IPS-18a (cell line): ENCODE results near the gene LONRF2.

Experiments used
- H3K27ac ChIP-seq: one replicate; pipeline ENCODE4 v1.5.1; 2013; ENCODE audit warnings: low read length
- H3K27me3 ChIP-seq: one replicate; pipeline ENCODE4 v1.6.1; 2013; ENCODE audit warnings: mild to moderate bottlenecking, low read length; ENCODE audit not compliant: control insufficient read depth, insufficient read depth
- H3K36me3 ChIP-seq: one replicate; pipeline ENCODE4 v1.6.1; 2013; ENCODE audit warnings: low read depth, low read length; ENCODE audit not compliant: control insufficient read depth
- H3K4me1 ChIP-seq: one replicate; pipeline ENCODE4 v1.6.1; 2013; ENCODE audit warnings: low read depth, low read length; ENCODE audit not compliant: control insufficient read depth
- H3K4me3 ChIP-seq: one replicate; pipeline ENCODE4 v1.5.1; 2013; ENCODE audit warnings: low read length
- H3K9ac ChIP-seq: one replicate; pipeline ENCODE4 v1.6.1; 2013; ENCODE audit warnings: mild to moderate bottlenecking, low read length, moderate library complexity
- H3K9me3 ChIP-seq: one replicate; pipeline ENCODE4 v1.6.1; 2013; ENCODE audit warnings: low read depth, low read length; ENCODE audit not compliant: control insufficient read depth

LONRF2 gene

GRCh38 chr2:100239486-100240210, 82.7 kb downstream of the LONRF2 start:
- H3K27ac ChIP-seq: no peak overlapping the region
- no peaks in the 10 kb centered on the region for H3K9me3 ChIP-seq
- H3K4me3 ChIP-seq: no peak overlapping the region
- peaks cover 4% of the 10 kb centered on the region for H3K27me3 ChIP-seq
- no peak overlapping the region for H3K9ac ChIP-seq
- H3K4me1 ChIP-seq: peaks cover 8% of the 10 kb centered on the region
- no peaks in the 10 kb centered on the region for H3K36me3 ChIP-seq

- Histone ChIP-seq H3K27ac (no peak overlapping the region), H3K4me3 (no peak overlapping the region), H3K36me3 (no peaks in the 10 kb centered on the region), H3K4me1 (peaks cover 8% of the 10 kb centered on the region), H3K9me3 (no peaks in the 10 kb centered on the region), H3K27me3 (peaks cover 4% of the 10 kb centered on the region), H3K9ac (no peak overlapping the region)
These were observed 83.8 kb downstream of the LONRF2 start for GRCh38 chr2:100238471-100238870.

GRCh38 chr2:100237770-100238169, 84.5 kb downstream of the LONRF2 start:
- Histone ChIP-seq H3K27ac (no peak overlapping the region), H3K4me3 (no peak overlapping the region), H3K9me3 (no peaks in the 10 kb centered on the region), H3K36me3 (no peaks in the 10 kb centered on the region), H3K27me3 (peaks cover 4% of the 10 kb centered on the region), H3K9ac (no peak overlapping the region), H3K4me1 (peaks cover 8% of the 10 kb centered on the region)

GRCh38 chr2:100237163-100237562, 85.1 kb downstream of the LONRF2 start:
- no peak overlapping the region for H3K4me3 ChIP-seq
- peaks cover 4% of the 10 kb centered on the region for H3K27me3 ChIP-seq
- no peaks in the 10 kb centered on the region for H3K9me3 ChIP-seq
- no peak overlapping the region for H3K27ac ChIP-seq
- peaks cover 8% of the 10 kb centered on the region for H3K4me1 ChIP-seq
- no peaks in the 10 kb centered on the region for H3K36me3 ChIP-seq
- H3K9ac ChIP-seq: no peak overlapping the region

- Histone ChIP-seq H3K9ac (no peak overlapping the region), H3K27ac (no peak overlapping the region), H3K4me1 (peaks cover 8% of the 10 kb centered on the region), H3K9me3 (no peaks in the 10 kb centered on the region), H3K36me3 (no peaks in the 10 kb centered on the region), H3K4me3 (no peak overlapping the region), H3K27me3 (peaks cover 4% of the 10 kb centered on the region)
These were observed 86.1 kb downstream of the LONRF2 start for GRCh38 chr2:100236166-100236565.

GRCh38 chr2:100235581-100235980, 86.7 kb downstream of the LONRF2 start:
- Histone ChIP-seq H3K9ac (no peak overlapping the region), H3K27ac (no peak overlapping the region), H3K4me3 (no peak overlapping the region)

GRCh38 chr2:100235098-100235497, 87.2 kb downstream of the LONRF2 start:
- H3K4me1 ChIP-seq: peaks cover 8% of the 10 kb centered on the region
- no peaks in the 10 kb centered on the region for H3K27me3 ChIP-seq
- no peak overlapping the region for H3K4me3 ChIP-seq
- no peaks in the 10 kb centered on the region for H3K36me3 ChIP-seq
- H3K9me3 ChIP-seq: no peaks in the 10 kb centered on the region
- no peak overlapping the region for H3K27ac ChIP-seq
- no peak overlapping the region for H3K9ac ChIP-seq

More at GRCh38 chr2:100235581-100235980, 86.7 kb downstream of the LONRF2 start:
- no peaks in the 10 kb centered on the region for H3K27me3 ChIP-seq
- no peaks in the 10 kb centered on the region for H3K36me3 ChIP-seq
- H3K9me3 ChIP-seq: no peaks in the 10 kb centered on the region
- H3K4me1 ChIP-seq: peaks cover 8% of the 10 kb centered on the region

GRCh38 chr2:100234141-100234540, 88.2 kb downstream of the LONRF2 start:
- Histone ChIP-seq H3K9ac (no peak overlapping the region), H3K4me3 (no peak overlapping the region), H3K36me3 (no peaks in the 10 kb centered on the region), H3K9me3 (no peaks in the 10 kb centered on the region), H3K27ac (no peak overlapping the region), H3K27me3 (no peaks in the 10 kb centered on the region), H3K4me1 (peaks cover 4% of the 10 kb centered on the region)

GRCh38 chr2:100233061-100233460, 89.2 kb downstream of the LONRF2 start:
- Histone ChIP-seq H3K9ac (no peak overlapping the region), H3K4me1 (no peaks in the 10 kb centered on the region), H3K27ac (no peak overlapping the region), H3K9me3 (no peaks in the 10 kb centered on the region), H3K36me3 (no peaks in the 10 kb centered on the region), H3K4me3 (no peak overlapping the region), H3K27me3 (no peaks in the 10 kb centered on the region)

GRCh38 chr2:100230754-100231153, 91.5 kb downstream of the LONRF2 start:
- Histone ChIP-seq H3K36me3 (no peaks in the 10 kb centered on the region), H3K27me3 (no peaks in the 10 kb centered on the region), H3K4me1 (no peaks in the 10 kb centered on the region), H3K9ac (no peak overlapping the region), H3K27ac (no peak overlapping the region), H3K4me3 (no peak overlapping the region), H3K9me3 (no peaks in the 10 kb centered on the region)

- H3K9ac ChIP-seq: no peak overlapping the region
- no peaks in the 10 kb centered on the region for H3K36me3 ChIP-seq
- no peaks in the 10 kb centered on the region for H3K27me3 ChIP-seq
- no peak overlapping the region for H3K4me3 ChIP-seq
- H3K9me3 ChIP-seq: no peaks in the 10 kb centered on the region
- no peak overlapping the region for H3K27ac ChIP-seq
- H3K4me1 ChIP-seq: no peaks in the 10 kb centered on the region
These were observed 93.3 kb downstream of the LONRF2 start for GRCh38 chr2:100228967-100229366.

GRCh38 chr2:100228415-100228814, 93.9 kb downstream of the LONRF2 start:
- H3K4me3 ChIP-seq: no peak overlapping the region
- H3K27me3 ChIP-seq: no peaks in the 10 kb centered on the region
- H3K36me3 ChIP-seq: no peaks in the 10 kb centered on the region
- H3K27ac ChIP-seq: no peak overlapping the region
- no peak overlapping the region for H3K9ac ChIP-seq
- no peaks in the 10 kb centered on the region for H3K4me1 ChIP-seq
- no peaks in the 10 kb centered on the region for H3K9me3 ChIP-seq
